Measurements from ENCODE around the gene HAO1. TPM values are rescaled to one million over a fixed set of nuclear protein-coding genes. Genes with fewer than 3 reads are reported as not detected.

HAO1 gene
- total and polyA plus RNA-seq, 9 of the 15 experiments (the other 6 are each of a cell fraction or from before 2014, with no cell fraction given): not detected

DNA sequence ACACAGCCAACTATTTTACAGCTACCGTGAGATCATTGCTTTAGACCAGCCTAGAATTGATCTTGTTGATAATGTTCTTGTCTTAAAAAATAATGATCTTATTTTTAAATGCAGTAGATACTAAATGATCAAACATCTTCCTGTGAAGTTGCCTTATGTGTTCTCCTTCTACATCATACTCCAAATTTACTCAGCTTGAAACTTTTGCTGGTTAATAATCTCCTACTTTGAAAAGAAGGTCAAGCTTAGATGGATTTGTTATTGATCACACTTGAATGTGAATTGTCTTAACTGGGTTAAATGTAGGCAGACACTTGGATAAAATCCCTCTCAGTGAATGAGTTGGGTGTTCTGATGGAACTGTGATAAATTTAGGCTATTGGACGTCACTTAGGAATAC lies 91.9 kb downstream of the HAO1 start:
- Histone ChIP-seq H3K9me3 (replicated peaks; ENCODE audit: control insufficient read depth, insufficient read depth, low read depth, low read length) (no peaks in the 10 kb centered on the region), H3K4me1 (replicated peaks in 1 of 2; ENCODE audit: control insufficient read depth in 2 of 2, insufficient read depth in 2 of 2, low read length in 2 of 2) (no peaks in the 10 kb centered on the region), H3K36me3 (ENCODE audit: control insufficient read depth, insufficient read depth, low read length) (no peaks in the 10 kb centered on the region), H3K9me1 (ENCODE audit: control insufficient read depth, insufficient read depth, low read length) (no peaks in the 10 kb centered on the region), H3K27me3 (ENCODE audit: control insufficient read depth in 2 of 2, insufficient read depth in 2 of 2, low read length in 2 of 2) (no peaks in the 10 kb centered on the region), H4K20me1 (replicated peaks; ENCODE audit: control insufficient read depth, insufficient read depth, low read length) (no peaks in the 10 kb centered on the region), H2AFZ (ENCODE audit: low read depth, low read length) (no peak overlapping the region), H3K4me3 (no peak overlapping the region), H3K27ac (ENCODE audit: extremely low read depth, low read depth, low read length) (no peak overlapping the region), H3K9ac (ENCODE audit: insufficient read depth in 1 of 2, low read depth in 2 of 2, low read length in 2 of 2) (no peak overlapping the region), H3K79me2 (ENCODE audit: control insufficient read depth, insufficient read depth, low read length) (no peaks in the 10 kb centered on the region), H3K4me2 (ENCODE audit: insufficient read depth, low read length) (no peak overlapping the region)
- in situ Hi-C loops (cut with MboI): no loop called here
- no peak for DNase-seq (ENCODE audit: extremely low read depth in 1 of 4, low spot score in 3 of 4)
- intact Hi-C loops (cut with micrococcal nuclease): no loop called here
- POLR2A ChIA-PET: no interaction called here
- WGBS (ENCODE audit: insufficient coverage, low coverage, missing lambda C conversion rate): 0% methylated on average over 2 of the region's 2 CpGs
- CTCF ChIA-PET (ENCODE audit: low intra/inter-chr PET ratio): no interaction called here
- no TSS peak for BruUV-seq (replicated peaks)
- ATAC-seq: no peak
- FAIRE-seq: no peak
- TF ChIP-seq, protein P1, sequence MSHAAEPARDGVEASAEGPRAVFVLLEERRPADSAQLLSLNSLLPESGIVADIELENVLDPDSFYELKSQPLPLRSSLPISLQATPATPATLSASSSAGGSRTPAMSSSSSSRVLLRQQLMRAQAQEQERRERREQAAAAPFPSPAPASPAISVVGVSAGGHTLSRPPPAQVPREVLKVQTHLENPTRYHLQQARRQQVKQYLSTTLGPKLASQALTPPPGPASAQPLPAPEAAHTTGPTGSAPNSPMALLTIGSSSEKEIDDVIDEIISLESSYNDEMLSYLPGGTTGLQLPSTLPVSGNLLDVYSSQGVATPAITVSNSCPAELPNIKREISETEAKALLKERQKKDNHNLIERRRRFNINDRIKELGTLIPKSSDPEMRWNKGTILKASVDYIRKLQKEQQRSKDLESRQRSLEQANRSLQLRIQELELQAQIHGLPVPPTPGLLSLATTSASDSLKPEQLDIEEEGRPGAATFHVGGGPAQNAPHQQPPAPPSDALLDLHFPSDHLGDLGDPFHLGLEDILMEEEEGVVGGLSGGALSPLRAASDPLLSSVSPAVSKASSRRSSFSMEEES (CRISPR knock-in tag; IDR thresholded peaks at IDR 0.05): no peak
- TF ChIP-seq TCFL5 (CRISPR knock-in tag; conservative IDR thresholded peaks at IDR 0.05): no peak
- TF ChIP-seq NFXL1 (CRISPR knock-in tag; IDR thresholded peaks at IDR 0.05): no peak
- TF ChIP-seq, protein P2, sequence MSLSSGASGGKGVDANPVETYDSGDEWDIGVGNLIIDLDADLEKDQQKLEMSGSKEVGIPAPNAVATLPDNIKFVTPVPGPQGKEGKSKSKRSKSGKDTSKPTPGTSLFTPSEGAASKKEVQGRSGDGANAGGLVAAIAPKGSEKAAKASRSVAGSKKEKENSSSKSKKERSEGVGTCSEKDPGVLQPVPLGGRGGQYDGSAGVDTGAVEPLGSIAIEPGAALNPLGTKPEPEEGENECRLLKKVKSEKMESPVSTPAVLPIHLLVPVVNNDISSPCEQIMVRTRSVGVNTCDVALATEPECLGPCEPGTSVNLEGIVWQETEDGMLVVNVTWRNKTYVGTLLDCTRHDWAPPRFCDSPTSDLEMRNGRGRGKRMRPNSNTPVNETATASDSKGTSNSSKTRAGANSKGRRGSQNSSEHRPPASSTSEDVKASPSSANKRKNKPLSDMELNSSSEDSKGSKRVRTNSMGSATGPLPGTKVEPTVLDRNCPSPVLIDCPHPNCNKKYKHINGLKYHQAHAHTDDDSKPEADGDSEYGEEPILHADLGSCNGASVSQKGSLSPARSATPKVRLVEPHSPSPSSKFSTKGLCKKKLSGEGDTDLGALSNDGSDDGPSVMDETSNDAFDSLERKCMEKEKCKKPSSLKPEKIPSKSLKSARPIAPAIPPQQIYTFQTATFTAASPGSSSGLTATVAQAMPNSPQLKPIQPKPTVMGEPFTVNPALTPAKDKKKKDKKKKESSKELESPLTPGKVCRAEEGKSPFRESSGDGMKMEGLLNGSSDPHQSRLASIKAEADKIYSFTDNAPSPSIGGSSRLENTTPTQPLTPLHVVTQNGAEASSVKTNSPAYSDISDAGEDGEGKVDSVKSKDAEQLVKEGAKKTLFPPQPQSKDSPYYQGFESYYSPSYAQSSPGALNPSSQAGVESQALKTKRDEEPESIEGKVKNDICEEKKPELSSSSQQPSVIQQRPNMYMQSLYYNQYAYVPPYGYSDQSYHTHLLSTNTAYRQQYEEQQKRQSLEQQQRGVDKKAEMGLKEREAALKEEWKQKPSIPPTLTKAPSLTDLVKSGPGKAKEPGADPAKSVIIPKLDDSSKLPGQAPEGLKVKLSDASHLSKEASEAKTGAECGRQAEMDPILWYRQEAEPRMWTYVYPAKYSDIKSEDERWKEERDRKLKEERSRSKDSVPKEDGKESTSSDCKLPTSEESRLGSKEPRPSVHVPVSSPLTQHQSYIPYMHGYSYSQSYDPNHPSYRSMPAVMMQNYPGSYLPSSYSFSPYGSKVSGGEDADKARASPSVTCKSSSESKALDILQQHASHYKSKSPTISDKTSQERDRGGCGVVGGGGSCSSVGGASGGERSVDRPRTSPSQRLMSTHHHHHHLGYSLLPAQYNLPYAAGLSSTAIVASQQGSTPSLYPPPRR (CRISPR knock-in tag; IDR thresholded peaks at IDR 0.05; ENCODE audit: borderline replicate concordance): no peak
- TF ChIP-seq, protein P3, sequence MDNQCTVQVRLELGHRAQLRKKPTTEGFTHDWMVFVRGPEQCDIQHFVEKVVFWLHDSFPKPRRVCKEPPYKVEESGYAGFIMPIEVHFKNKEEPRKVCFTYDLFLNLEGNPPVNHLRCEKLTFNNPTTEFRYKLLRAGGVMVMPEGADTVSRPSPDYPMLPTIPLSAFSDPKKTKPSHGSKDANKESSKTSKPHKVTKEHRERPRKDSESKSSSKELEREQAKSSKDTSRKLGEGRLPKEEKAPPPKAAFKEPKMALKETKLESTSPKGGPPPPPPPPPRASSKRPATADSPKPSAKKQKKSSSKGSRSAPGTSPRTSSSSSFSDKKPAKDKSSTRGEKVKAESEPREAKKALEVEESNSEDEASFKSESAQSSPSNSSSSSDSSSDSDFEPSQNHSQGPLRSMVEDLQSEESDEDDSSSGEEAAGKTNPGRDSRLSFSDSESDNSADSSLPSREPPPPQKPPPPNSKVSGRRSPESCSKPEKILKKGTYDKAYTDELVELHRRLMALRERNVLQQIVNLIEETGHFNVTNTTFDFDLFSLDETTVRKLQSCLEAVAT (IDR thresholded peaks at IDR 0.05): no peak
- no peak for TF ChIP-seq ELF1 (tag; IDR thresholded peaks at IDR 0.05)
- no peak for TF ChIP-seq PHF20 (IDR thresholded peaks at IDR 0.05; ENCODE audit: partially characterized antibody)
- TF ChIP-seq BRCA1 (IDR thresholded peaks at IDR 0.05): no peak
- TF ChIP-seq BRCA1 (CRISPR knock-in tag; IDR thresholded peaks at IDR 0.05): no peak
- TF ChIP-seq TAL1 (IDR thresholded peaks at IDR 0.05): no peak
- TF ChIP-seq, protein P4, sequence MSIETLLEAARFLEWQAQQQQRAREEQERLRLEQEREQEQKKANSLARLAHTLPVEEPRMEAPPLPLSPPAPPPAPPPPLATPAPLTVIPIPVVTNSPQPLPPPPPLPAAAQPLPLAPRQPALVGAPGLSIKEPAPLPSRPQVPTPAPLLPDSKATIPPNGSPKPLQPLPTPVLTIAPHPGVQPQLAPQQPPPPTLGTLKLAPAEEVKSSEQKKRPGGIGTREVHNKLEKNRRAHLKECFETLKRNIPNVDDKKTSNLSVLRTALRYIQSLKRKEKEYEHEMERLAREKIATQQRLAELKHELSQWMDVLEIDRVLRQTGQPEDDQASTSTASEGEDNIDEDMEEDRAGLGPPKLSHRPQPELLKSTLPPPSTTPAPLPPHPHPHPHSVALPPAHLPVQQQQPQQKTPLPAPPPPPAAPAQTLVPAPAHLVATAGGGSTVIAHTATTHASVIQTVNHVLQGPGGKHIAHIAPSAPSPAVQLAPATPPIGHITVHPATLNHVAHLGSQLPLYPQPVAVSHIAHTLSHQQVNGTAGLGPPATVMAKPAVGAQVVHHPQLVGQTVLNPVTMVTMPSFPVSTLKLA (conservative IDR thresholded peaks at IDR 0.05): no peak
- TF ChIP-seq, protein P5, sequence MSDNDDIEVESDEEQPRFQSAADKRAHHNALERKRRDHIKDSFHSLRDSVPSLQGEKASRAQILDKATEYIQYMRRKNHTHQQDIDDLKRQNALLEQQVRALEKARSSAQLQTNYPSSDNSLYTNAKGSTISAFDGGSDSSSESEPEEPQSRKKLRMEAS (CRISPR knock-in tag; IDR thresholded peaks at IDR 0.05): no peak
- TF ChIP-seq ZNF75A (CRISPR knock-in tag; IDR thresholded peaks at IDR 0.05): no peak

Measured in K562 (cell line).